Dedifferentiated amniotic fluid mesenchymal stem cell (primary cell): ENCODE results near the gene ADH6.
"Not testable (repeated sequence)": the region's sequence is repeated elsewhere in the genome, so short reads cannot be mapped to it uniquely, and the experiment has no call there.

ENCODE experiments used
- DNase-seq: peaks from one replicate; pipeline ENCODE4 v3.0.0-alpha.2; 2016; ENCODE audit errors: extremely low spot score

Gene ADH6

GRCh38 chr4:99219072-99219471, at the start of gene ADH6:
TSS of gene ADH6 (minus strand) at chr4:99219246. CDS start at chr4:99219152, 94 bp downstream.
- no peak for DNase-seq

- no peak for DNase-seq
Observed at GRCh38 chr4:99264927-99265326, 45.9 kb upstream of the ADH6 start.

DNA sequence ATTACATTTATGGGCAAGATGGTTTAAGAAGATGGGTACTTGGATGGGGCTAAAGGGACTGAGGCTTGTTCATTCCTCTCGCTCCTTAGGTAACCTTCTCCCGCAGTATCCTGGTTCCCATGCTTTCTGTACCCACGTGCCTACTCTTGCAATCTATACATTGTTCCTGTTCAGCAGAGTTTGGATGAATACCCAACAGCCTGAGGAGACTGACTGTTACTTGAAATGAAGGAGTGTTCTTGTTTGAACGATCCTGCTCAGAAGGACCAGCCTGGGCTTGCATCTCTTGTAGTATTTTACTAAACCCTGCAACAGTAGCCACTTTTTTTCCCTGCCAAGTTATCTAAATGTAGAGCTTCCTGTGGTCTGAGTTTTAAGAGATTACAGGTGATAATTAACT, 33.7 kb upstream of the ADH6 start:
- no peak for DNase-seq

DNA sequence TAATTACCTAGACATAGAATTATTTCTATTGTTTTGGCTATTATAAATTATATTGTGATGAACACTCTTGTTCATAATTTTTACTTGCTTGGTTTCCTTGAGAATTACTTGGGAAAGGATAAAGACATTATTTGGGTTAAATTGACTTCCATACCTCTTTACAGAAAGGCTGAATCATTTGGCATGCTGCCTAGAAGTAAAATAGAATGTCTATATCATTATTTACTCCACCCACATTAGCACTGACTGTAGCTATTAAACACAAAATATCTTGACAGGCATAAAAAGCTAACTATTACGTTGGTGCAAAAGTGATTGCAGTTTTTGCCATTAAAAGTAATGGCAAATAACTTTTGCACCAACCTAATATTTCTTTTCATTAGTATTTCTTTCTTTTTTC, 29.7 kb upstream of the ADH6 start:
- DNase-seq, result no peak

DNA sequence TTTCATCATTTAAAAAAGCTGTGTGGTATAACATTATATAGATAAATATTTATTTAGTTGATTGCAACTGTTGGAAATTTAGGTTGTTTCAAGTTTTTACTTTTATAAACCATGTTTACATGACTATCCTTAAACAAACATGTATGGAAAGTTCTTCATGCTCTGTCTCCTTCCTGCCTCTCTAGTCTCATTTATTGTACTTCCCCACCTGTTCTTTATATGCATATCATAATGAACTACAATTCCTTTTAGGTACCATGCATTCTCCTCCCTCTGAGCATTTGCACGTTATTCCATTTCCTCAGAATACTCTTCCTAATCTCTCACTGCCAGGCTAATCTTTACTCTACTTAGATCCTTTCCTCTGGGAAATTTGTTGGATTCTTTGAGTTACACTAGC, 16.9 kb upstream of the ADH6 start:
- DNase-seq, result no peak

DNA sequence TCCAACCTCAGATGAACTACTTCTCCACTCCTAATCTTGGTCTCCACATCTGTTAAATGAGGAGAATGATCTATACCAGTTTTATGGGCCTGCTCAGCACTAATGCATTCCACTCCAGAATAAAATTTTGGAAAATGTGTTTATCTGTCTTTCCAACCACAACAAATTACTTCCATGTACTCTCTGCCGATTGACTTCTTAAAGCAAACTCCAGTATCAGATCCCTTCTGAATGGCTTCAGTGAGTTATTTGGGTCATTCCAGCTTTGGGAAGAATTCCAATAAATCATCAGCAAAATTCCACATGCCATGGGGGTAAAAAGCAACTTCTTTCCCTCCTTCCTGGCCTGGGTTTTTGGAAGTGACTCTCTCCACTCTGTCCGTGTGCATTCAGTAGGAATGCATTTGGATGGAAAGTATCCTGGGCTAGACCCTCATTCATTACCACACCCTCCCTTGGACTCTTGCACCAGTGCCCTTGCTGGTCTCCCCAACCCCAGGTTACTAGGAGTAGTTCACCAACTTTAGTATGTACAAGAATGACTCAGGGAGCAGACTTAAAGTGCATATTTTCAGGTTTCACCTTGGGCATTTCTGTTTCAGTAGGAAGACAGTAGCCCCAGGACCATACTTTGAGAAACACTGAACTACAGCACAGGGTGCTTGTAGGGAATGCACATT, 15.4 kb upstream of the ADH6 start:
- DNase-seq, result no peak

- DNase-seq, result not testable (repeated sequence)
Observed at GRCh38 chr4:99233397-99233796, 14.4 kb upstream of the ADH6 start.

- not testable (repeated sequence) for DNase-seq
Observed at GRCh38 chr4:99228706-99229105, 9.7 kb upstream of the ADH6 start.

- not testable (repeated sequence) for DNase-seq
Observed at GRCh38 chr4:99227646-99228045, 8.6 kb upstream of the ADH6 start.

DNA sequence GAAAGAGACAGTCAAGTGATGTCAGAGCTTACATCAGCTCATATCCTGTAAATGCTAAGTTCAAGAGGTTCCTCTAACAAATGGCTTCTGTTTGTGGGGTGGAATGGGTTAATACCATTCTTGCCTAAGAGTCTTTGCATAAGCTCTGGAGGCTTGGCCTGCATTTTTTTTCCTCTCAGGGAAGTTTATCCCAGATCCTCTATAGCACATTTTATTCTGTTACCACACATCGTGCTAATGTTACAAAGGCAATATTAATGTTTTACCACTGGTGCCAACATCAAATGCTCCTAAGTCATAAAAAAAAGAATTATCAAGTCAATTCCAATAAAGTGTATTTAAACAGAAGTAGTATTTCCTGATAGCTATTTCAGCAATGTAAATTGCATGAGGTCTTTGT, 2.9 kb upstream of the ADH6 start:
- DNase-seq, result no peak

- no peak for DNase-seq
Observed at GRCh38 chr4:99219479-99219878, 433 bp upstream of the ADH6 start.

GRCh38 chr4:99215521-99215920, 3.5 kb downstream of the ADH6 start:
- no peak for DNase-seq

GRCh38 chr4:99210789-99211188, 8.3 kb downstream of the ADH6 start:
- DNase-seq, result no peak

DNA sequence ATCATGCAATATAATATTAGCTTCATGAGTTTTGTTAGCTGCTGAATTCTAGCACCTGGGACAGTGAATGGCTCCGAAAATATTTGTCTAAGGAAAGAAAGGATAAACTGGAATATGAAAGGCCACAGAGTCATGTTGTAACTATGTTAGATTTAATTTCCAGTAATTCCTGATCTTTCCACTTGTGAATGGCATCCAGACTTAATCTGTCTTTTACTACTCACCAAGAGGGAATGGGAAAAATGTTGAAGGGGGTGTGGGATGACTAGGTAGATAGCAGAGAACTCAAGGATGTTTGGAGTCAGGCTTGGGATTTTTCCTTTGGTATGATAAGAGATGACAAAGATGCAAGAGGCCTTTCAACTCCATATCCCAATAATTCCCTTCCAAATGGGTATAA, 9.4 kb downstream of the ADH6 start:
- peak; percentile 47 for DNase-seq

DNA sequence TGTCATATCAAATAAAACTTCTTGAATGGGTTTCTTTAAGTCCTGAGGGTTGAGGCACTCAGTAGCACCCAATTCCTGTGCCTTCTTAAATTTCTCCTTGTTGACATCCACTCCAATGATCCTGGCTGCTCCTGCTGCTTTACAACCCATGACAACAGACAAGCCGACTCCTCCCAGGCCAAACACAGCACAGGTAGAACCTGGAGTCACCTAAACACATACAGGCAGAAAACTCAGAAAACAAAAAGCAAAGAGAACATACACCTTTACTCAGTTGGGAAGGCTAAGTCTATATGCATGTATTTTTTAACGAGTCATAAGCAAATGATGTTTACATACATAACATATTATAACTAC, 10.3 kb downstream of the ADH6 start:
- DNase-seq, result no peak

DNA sequence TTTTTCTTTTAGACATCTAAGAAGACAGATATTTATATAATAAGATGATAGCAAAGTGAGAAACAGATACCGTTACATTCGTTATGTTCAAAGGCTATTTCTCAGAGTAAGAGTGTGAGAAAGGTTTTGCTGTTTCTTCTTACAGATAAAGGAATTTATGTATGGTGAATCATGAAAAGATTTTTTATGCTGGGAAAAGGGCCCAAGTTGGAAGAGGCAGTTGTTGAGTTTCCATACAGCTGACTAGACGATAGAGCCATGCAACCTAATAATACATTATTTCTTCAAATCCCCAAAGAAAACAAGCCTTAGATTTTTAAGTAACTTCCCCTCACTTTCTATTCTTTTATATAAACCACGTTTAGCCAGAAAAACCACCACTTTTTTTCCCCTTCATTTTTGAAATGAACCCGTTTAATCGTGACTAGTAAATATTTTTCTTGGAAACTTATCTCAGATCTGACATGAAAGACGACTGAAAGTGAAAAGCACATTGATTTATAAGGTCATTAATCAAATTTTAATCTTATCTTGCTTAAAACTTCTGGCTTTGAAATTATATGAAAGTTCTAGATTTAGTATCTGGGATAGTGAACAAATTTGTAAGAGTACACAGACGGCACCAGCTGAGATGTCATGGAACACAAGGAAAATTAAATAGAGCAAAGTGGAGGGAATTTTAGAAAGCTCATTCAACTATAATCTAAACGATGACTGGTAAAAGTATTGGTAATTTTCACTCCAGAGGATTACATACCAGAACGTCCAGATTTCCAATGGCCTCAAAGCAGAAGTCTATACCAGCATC, 10.9 kb downstream of the ADH6 start:
- DNase-seq, result no peak

- no peak for DNase-seq
Observed at GRCh38 chr4:99207069-99207743, 11.8 kb downstream of the ADH6 start.

- DNase-seq, result peak; percentile 18
Observed at GRCh38 chr4:99205153-99205979, 13.7 kb downstream of the ADH6 start.

DNA sequence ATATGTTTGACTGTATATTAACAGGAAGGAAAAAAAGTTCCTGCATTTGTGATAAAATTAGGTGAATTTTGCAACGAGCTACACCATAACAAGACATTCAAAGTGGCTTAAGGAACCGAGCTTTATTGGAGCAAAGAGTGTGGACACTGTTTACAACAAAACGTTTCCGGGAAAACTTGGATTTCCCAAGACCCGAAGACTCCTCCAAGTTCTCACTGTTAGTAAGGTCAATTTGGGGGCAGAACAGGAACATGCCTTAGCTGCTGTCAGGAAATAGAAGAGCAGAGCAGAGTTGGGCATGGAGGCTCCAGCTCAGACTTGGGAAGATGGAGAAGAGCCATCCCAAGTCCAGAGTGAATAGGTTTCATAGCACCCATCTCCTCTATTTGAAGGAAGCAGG, 16.5 kb downstream of the ADH6 start:
- DNase-seq, result no peak

GRCh38 chr4:99202094-99202493, 17.0 kb downstream of the ADH6 start:
- DNase-seq, result no peak

- DNase-seq, result peak; percentile 74
Observed at GRCh38 chr4:99201690-99202089, 17.4 kb downstream of the ADH6 start.

- DNase-seq, result no peak
Observed at GRCh38 chr4:99200138-99200537, 18.9 kb downstream of the ADH6 start.
